Amygdala (tissue), 56 donors: ENCODE data around the gene APOOL.
A peak's percentile ranks its signal among the peaks of the same experiment; 100 is the strongest.
"Not testable (repeated sequence)": the region's sequence is repeated elsewhere in the genome, so short reads cannot be mapped to it uniquely, and the experiment has no call there.

Source experiments
- DNase-seq, 56 donors: peaks; one replicate each; lab custom pipeline; 2025; lab: John Stamatoyannopoulos, UW

The APOOL gene

GRCh38 chrX:85077247-85077646 lies 73.6 kb downstream of the APOOL start:
- DNase-seq = not testable (repeated sequence)

- peak in 4 of 56 donors; percentile 1 to 14 (median 9) for DNase-seq
These were observed 81.2 kb downstream of the APOOL start for GRCh38 chrX:85084770-85085393.

GRCh38 chrX:85089321-85089840 lies 85.7 kb downstream of the APOOL start:
- DNase-seq = no peak

GRCh38 chrX:85107407-85107806 lies 103.7 kb downstream of the APOOL start:
- DNase-seq = no peak

GRCh38 chrX:85108165-85108564 lies 104.5 kb downstream of the APOOL start:
- DNase-seq = no peak

- no peak for DNase-seq
These were observed 105.6 kb downstream of the APOOL start for GRCh38 chrX:85109235-85109634.

- peak in 1 of 56 donors; percentile 1 for DNase-seq
These were observed 107.7 kb downstream of the APOOL start for GRCh38 chrX:85111347-85111746.

GRCh38 chrX:85112293-85112692 lies 108.6 kb downstream of the APOOL start:
- DNase-seq = no peak

GRCh38 chrX:85113746-85114145 lies 110.1 kb downstream of the APOOL start:
- no peak for DNase-seq

- DNase-seq = no peak
These were observed 110.5 kb downstream of the APOOL start for GRCh38 chrX:85114171-85114570.

- DNase-seq = no peak
These were observed 111.1 kb downstream of the APOOL start for GRCh38 chrX:85114776-85115175.

- DNase-seq = no peak
These were observed 111.6 kb downstream of the APOOL start for GRCh38 chrX:85115252-85115651.

- DNase-seq = no peak
These were observed 132.7 kb downstream of the APOOL start for GRCh38 chrX:85136409-85136808.

GRCh38 chrX:85139422-85139821 lies 135.7 kb downstream of the APOOL start:
- no peak for DNase-seq

- no peak for DNase-seq
These were observed 137.3 kb downstream of the APOOL start for GRCh38 chrX:85140964-85141363.
